HG02943 (cell line): ENCODE measurements around the gene ZNF436.
"Not testable (repeated sequence)": the region's sequence is repeated elsewhere in the genome, so short reads cannot be mapped to it uniquely, and the experiment has no call there.

Experiments used
- ATAC-seq: cut with Tn5 transposase; IDR thresholded peaks from one replicate; pipeline ENCODE4 v1.9.1; 2021; ENCODE audit warnings: mild to moderate bottlenecking, low read depth, moderate library complexity; ENCODE audit not compliant: unreplicated experiment

The ZNF436 gene

GRCh38 chr1:23330846-23331245 lies 38.8 kb downstream of the ZNF436 start:
- no peak for ATAC-seq

- no peak for ATAC-seq
These were observed 44.2 kb downstream of the ZNF436 start for GRCh38 chr1:23325393-23325792.

GRCh38 chr1:23322770-23323169 lies 46.9 kb downstream of the ZNF436 start:
- ATAC-seq: no peak

GRCh38 chr1:23310280-23310679 lies 59.4 kb downstream of the ZNF436 start:
- ATAC-seq: not testable (repeated sequence)
